ENCODE measurements around the gene ERN2. TPM values are rescaled to one million over a fixed set of nuclear protein-coding genes. Genes with fewer than 3 reads are reported as not detected.

The ERN2 gene
- total RNA-seq, 1 donor from 2014 or later: 1.8 TPM

DNA sequence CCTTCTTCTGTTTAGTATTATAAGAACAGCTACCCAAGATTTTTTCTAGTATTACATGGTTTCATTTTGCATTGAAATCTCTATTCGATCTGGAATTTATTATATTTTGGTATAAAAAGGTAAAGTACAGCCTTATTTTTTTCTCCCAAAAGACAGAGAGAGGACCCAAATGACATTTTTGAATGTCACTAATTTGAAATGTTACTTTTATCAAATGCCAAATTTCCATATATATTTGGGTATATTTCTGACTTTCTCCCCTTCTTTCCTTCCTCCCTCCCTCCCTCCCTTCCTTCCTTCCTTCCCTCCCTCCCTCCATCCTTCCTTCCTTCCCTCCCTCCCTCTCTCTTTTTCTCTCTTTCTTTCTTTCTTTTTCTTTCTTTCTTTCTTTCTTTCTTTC, 35.6 kb upstream of the ERN2 start:
- Histone ChIP-seq H3K27me3 (no peaks in the 10 kb centered on the region), H3K36me3 (no peaks in the 10 kb centered on the region), H3K4me3 (no peak overlapping the region), H4K20me1 (ENCODE audit: low read depth) (no peaks in the 10 kb centered on the region), H3K27ac (no peak overlapping the region), H3K4me1 (peaks cover under 1% of the 10 kb centered on the region), H2AFZ (replicated peaks) (no peak overlapping the region), H3K79me2 (ENCODE audit: low read depth) (no peaks in the 10 kb centered on the region), H3K9me3 (ENCODE audit: low read depth) (no peaks in the 10 kb centered on the region), H3K9ac (no peak overlapping the region), H3K4me2 (no peak overlapping the region), H3F3A (ENCODE audit: low read depth) (no peaks in the 10 kb centered on the region)
- TF ChIP-seq, protein P1, sequence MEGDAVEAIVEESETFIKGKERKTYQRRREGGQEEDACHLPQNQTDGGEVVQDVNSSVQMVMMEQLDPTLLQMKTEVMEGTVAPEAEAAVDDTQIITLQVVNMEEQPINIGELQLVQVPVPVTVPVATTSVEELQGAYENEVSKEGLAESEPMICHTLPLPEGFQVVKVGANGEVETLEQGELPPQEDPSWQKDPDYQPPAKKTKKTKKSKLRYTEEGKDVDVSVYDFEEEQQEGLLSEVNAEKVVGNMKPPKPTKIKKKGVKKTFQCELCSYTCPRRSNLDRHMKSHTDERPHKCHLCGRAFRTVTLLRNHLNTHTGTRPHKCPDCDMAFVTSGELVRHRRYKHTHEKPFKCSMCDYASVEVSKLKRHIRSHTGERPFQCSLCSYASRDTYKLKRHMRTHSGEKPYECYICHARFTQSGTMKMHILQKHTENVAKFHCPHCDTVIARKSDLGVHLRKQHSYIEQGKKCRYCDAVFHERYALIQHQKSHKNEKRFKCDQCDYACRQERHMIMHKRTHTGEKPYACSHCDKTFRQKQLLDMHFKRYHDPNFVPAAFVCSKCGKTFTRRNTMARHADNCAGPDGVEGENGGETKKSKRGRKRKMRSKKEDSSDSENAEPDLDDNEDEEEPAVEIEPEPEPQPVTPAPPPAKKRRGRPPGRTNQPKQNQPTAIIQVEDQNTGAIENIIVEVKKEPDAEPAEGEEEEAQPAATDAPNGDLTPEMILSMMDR (IDR thresholded peaks at IDR 0.05): no peak
- TF ChIP-seq EZH2 (IDR thresholded peaks at IDR 0.05): no peak
- TF ChIP-seq EZH2phosphoT487 (IDR thresholded peaks at IDR 0.05): no peak
- Mint-ChIP-seq H3K4me3 (no peak overlapping the region), H3K36me3 (no peaks in the 10 kb centered on the region), H3K4me1 (no peaks in the 10 kb centered on the region), H3K27ac (no peak overlapping the region), H3K9me3 (no peaks in the 10 kb centered on the region), H3K27me3 (ENCODE audit: insufficient read depth, low read depth) (peaks cover 12% of the 10 kb centered on the region)
- no peak for DNase-seq (ENCODE audit: low spot score)

DNA sequence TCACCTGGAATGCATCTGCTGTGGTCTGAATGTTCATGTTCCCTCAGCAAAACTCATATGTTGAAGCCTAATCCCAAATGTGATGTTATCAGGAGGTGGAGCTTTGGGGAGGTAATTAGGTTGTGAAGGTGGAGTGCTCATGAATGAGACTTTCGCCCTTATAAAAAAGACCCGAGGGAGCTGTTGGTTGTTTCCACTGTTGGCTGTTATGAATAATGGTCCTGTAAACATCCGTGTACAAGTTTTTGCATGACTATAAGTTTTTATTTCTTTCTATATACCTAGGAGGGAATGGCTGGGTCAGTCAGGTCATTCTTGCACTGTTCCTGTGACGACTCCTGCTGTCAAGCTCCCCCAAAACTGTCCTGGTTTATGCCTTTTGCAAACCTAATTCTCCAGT, 32.2 kb upstream of the ERN2 start:
- Mint-ChIP-seq H3K27ac (no peak overlapping the region), H3K4me3 (no peak overlapping the region), H3K4me1 (no peaks in the 10 kb centered on the region), H3K27me3 (ENCODE audit: insufficient read depth, low read depth) (peaks cover 4% of the 10 kb centered on the region), H3K36me3 (no peaks in the 10 kb centered on the region), H3K9me3 (no peaks in the 10 kb centered on the region)
- no peaks in the 10 kb centered on the region for H3K9me3 ChIP-seq (ENCODE audit: low read depth)
- no peak overlapping the region for H3K4me2 ChIP-seq
- H3K36me3 ChIP-seq: no peaks in the 10 kb centered on the region
- H3F3A ChIP-seq (ENCODE audit: low read depth): no peaks in the 10 kb centered on the region
- no peaks in the 10 kb centered on the region for H3K79me2 ChIP-seq (ENCODE audit: low read depth)
- H4K20me1 ChIP-seq (ENCODE audit: low read depth): no peaks in the 10 kb centered on the region
- H3K9ac ChIP-seq: no peak overlapping the region
- TF ChIP-seq EZH2 (IDR thresholded peaks at IDR 0.05): no peak
- TF ChIP-seq, protein P1 (IDR thresholded peaks at IDR 0.05): no peak
- TF ChIP-seq EZH2phosphoT487 (IDR thresholded peaks at IDR 0.05): no peak
- H2AFZ ChIP-seq (replicated peaks): no peak overlapping the region
- no peaks in the 10 kb centered on the region for H3K27me3 ChIP-seq
- no peaks in the 10 kb centered on the region for H3K4me1 ChIP-seq
- H3K27ac ChIP-seq: no peak overlapping the region
- no peak for DNase-seq (ENCODE audit: low spot score)
- H3K4me3 ChIP-seq: no peak overlapping the region

- TF ChIP-seq EZH2 (IDR thresholded peaks at IDR 0.05): no peak
- TF ChIP-seq EZH2phosphoT487 (IDR thresholded peaks at IDR 0.05): no peak
- TF ChIP-seq, protein P1 (IDR thresholded peaks at IDR 0.05): peak; percentile 42
- Histone ChIP-seq H3K4me3 (no peak overlapping the region), H3K9ac (no peak overlapping the region), H4K20me1 (ENCODE audit: low read depth) (no peaks in the 10 kb centered on the region), H3K27me3 (no peaks in the 10 kb centered on the region), H3K4me2 (no peak overlapping the region), H3F3A (ENCODE audit: low read depth) (no peaks in the 10 kb centered on the region), H3K36me3 (no peaks in the 10 kb centered on the region), H2AFZ (replicated peaks) (peak overlapping the region; percentile 94), H3K27ac (no peak overlapping the region), H3K79me2 (ENCODE audit: low read depth) (no peaks in the 10 kb centered on the region), H3K4me1 (no peaks in the 10 kb centered on the region), H3K9me3 (ENCODE audit: low read depth) (no peaks in the 10 kb centered on the region)
- peak; percentile 25 for DNase-seq (ENCODE audit: low spot score)
- Mint-ChIP-seq H3K9me3 (no peaks in the 10 kb centered on the region), H3K27ac (no peak overlapping the region), H3K36me3 (no peaks in the 10 kb centered on the region), H3K4me3 (no peak overlapping the region), H3K4me1 (no peaks in the 10 kb centered on the region), H3K27me3 (ENCODE audit: insufficient read depth, low read depth) (peaks cover 4% of the 10 kb centered on the region)
Observed at GRCh38 chr16:23742766-23743165, 29.7 kb upstream of the ERN2 start.

Measured in neural progenitor cell (in vitro differentiated cells).